ENCODE measurements around the gene CSTF3.
"Not testable (repeated sequence)": the region's sequence is repeated elsewhere in the genome, so short reads cannot be mapped to it uniquely, and the experiment has no call there.

The CSTF3 gene

DNA sequence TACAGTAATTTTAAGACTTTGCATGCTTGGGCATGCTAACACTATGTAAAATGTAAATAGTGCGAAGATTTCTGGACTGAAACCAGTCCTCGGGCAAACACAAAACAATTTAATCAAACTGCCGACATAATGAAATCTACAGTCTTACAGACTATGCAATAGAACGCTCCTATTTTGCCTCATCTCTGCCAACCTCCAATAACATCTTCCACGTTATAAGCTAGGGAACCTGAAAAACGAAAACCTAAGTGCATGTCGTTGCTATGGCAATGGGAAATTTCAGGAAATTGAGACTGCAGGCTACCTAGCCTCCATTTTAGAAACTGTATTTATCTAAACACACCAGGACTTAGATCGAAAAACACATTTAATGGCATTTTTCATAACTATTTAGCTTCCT is 1.1 kb downstream of the CSTF3 start:
- no peak for TF ChIP-seq ZSCAN30 (tag by site-specific recombination; IDR thresholded peaks at IDR 0.05)
- no peak for TF ChIP-seq MEIS1 (CRISPR knock-in tag; IDR thresholded peaks at IDR 0.05; ENCODE audit: borderline replicate concordance)
- TF ChIP-seq ZNF140 (tag by site-specific recombination; IDR thresholded peaks at IDR 0.05), result no peak
- no peak for TF ChIP-seq ZNF121 (tag by site-specific recombination; IDR thresholded peaks at IDR 0.05)
- TF ChIP-seq, protein P1, sequence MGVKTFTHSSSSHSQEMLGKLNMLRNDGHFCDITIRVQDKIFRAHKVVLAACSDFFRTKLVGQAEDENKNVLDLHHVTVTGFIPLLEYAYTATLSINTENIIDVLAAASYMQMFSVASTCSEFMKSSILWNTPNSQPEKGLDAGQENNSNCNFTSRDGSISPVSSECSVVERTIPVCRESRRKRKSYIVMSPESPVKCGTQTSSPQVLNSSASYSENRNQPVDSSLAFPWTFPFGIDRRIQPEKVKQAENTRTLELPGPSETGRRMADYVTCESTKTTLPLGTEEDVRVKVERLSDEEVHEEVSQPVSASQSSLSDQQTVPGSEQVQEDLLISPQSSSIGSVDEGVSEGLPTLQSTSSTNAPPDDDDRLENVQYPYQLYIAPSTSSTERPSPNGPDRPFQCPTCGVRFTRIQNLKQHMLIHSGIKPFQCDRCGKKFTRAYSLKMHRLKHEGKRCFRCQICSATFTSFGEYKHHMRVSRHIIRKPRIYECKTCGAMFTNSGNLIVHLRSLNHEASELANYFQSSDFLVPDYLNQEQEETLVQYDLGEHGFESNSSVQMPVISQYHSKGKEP (tag by site-specific recombination; IDR thresholded peaks at IDR 0.05), result no peak
- TF ChIP-seq, protein P2, sequence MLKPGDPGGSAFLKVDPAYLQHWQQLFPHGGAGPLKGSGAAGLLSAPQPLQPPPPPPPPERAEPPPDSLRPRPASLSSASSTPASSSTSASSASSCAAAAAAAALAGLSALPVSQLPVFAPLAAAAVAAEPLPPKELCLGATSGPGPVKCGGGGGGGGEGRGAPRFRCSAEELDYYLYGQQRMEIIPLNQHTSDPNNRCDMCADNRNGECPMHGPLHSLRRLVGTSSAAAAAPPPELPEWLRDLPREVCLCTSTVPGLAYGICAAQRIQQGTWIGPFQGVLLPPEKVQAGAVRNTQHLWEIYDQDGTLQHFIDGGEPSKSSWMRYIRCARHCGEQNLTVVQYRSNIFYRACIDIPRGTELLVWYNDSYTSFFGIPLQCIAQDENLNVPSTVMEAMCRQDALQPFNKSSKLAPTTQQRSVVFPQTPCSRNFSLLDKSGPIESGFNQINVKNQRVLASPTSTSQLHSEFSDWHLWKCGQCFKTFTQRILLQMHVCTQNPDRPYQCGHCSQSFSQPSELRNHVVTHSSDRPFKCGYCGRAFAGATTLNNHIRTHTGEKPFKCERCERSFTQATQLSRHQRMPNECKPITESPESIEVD (tag by site-specific recombination; IDR thresholded peaks at IDR 0.05), result peak; percentile 61
- H3K27ac ChIP-seq (ENCODE audit: extremely low read depth, low read depth, low read length), result no peak overlapping the region
- no peaks in the 10 kb centered on the region for H3K4me1 ChIP-seq (ENCODE audit: control insufficient read depth, insufficient read depth, low read length)
- H3K9me3 ChIP-seq (ENCODE audit: control insufficient read depth, insufficient read depth, low read depth, low read length), result no peaks in the 10 kb centered on the region
- ChIA-PET POLR2A (interaction anchor here (1.2 kb wide), 1 partner anchor 120 kb away, joined by 3 read pairs; no protein-coding TSS in a partner anchor), CTCF (interaction anchor here (0.6 to 2.1 kb wide), 3 partner anchors 169 to 877 kb away, joined by 3 to 7 read pairs (median 4); no protein-coding TSS in a partner anchor)
- peak overlapping the region; percentile 75 for H3K4me3 ChIP-seq (ENCODE audit: low read depth, low read length)
- peaks cover 0 to 6% of the 10 kb centered on the region in 2 experiments; a peak in 2 of 3 replicates for H3K36me3 ChIP-seq (ENCODE audit: control insufficient read depth in 2 of 2, insufficient read depth in 1 of 2, low read length in 2 of 2)

DNA sequence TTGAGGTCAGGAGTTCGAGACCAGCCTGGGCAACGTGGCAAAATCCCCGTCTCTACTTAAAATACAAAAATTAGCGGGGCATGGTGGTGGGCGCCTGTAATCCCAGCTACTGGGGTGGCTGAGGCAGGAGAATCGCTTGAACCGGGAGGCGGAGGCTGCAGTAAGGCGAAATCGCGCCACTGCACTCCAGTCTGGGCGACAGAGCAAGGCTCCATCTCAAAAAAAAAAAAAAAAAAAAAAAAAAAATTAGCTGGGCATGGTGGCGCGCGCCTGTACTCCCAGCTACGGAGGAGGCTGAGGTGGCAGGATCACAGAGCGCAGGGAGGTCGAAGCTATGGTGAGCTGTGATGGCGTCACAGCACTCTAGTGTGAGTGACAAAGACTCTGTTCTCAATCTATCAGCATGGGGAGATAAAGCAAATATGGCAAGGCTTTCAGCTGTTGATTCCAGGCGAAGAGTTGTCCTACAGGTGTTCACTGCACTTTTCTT is 1.9 kb downstream of the CSTF3 start:
- Histone ChIP-seq H3K36me3 (ENCODE audit: control insufficient read depth in 2 of 2, insufficient read depth in 1 of 2, low read length in 2 of 2) (peaks cover 0 to 10% of the 10 kb centered on the region in 2 experiments; a peak in 2 of 3 replicates), H3K4me3 (ENCODE audit: low read depth, low read length) (peak overlapping the region; percentile 75)
- POLR2A ChIA-PET, result interaction anchor here (1.2 kb wide), 1 partner anchor 119 kb away, joined by 3 read pairs; no protein-coding TSS in a partner anchor
- H3K4me1 ChIP-seq (ENCODE audit: control insufficient read depth, insufficient read depth, low read length); H3K27ac ChIP-seq (ENCODE audit: extremely low read depth, low read depth, low read length); H3K9me3 ChIP-seq (ENCODE audit: control insufficient read depth, insufficient read depth, low read depth, low read length); CTCF ChIA-PET: not testable (repeated sequence)
- TF ChIP-seq SCRT2 (tag by site-specific recombination; IDR thresholded peaks at IDR 0.05) (peak; percentile 93), ZNF629 (tag by site-specific recombination; IDR thresholded peaks at IDR 0.05) (0 out of 2 replicates have a peak, but pooled peaks have one; percentile 10), SCRT1 (tag by site-specific recombination; IDR thresholded peaks at IDR 0.05; ENCODE audit: borderline replicate concordance) (peak; percentile 75)
- TF ChIP-seq, protein P3, sequence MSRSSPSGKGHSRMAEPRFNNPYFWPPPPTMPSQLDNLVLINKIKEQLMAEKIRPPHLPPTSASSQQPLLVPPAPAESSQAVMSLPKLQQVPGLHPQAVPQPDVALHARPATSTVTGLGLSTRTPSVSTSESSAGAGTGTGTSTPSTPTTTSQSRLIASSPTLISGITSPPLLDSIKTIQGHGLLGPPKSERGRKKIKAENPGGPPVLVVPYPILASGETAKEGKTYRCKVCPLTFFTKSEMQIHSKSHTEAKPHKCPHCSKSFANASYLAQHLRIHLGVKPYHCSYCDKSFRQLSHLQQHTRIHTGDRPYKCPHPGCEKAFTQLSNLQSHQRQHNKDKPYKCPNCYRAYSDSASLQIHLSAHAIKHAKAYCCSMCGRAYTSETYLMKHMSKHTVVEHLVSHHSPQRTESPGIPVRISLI (tag by site-specific recombination; IDR thresholded peaks at IDR 0.05), result peak; percentile 86; the same call in 1 of the 2 replicates

DNA sequence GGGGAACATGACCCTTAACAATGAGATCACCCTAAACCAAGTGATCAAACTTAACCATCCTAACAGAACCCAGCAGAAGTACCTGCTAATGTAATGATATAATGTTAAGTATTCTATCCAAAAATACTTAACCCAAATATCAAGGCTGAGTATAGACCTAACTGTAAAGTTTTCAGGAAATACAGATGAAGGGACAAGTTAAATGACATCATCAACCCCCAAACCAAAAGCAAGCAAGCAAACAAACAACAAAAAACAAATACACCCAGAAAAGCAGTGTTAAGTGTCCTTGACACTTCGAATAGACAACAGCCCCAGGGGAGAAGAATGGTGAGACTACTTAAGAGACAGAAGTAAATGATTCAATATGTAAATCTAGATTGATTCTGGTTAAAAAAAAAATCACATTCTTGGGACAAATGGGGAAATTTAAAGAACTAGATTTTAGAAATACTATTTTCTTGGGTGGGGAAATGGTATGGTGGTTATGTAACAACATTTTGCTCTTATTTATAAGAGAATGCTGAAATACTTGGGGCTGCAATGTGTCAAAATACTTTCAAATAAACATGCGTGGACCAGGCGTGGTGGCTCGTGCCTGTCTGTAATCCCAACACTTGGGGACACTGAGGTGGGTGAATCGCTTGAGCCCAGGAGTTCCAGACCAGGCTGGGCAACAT is 2.5 kb downstream of the CSTF3 start:
- Histone ChIP-seq H3K9me3 (ENCODE audit: control insufficient read depth, insufficient read depth, low read depth, low read length) (no peaks in the 10 kb centered on the region), H3K4me1 (ENCODE audit: control insufficient read depth, insufficient read depth, low read length) (no peaks in the 10 kb centered on the region), H3K27ac (ENCODE audit: extremely low read depth, low read depth, low read length) (no peak overlapping the region), H3K36me3 (ENCODE audit: control insufficient read depth in 2 of 2, insufficient read depth in 1 of 2, low read length in 2 of 2) (peaks cover 0 to 14% of the 10 kb centered on the region in 2 experiments; a peak in 2 of 3 replicates), H3K4me3 (ENCODE audit: low read depth, low read length) (peak overlapping the region; percentile 12)
- CTCF ChIA-PET, result no interaction called here
- POLR2A ChIA-PET, result interaction anchor here (1.2 kb wide), 1 partner anchor 119 kb away, joined by 3 read pairs; no protein-coding TSS in a partner anchor
- TF ChIP-seq ZNF366 (tag by site-specific recombination; conservative IDR thresholded peaks at IDR 0.05), result 0 out of 2 replicates have a peak, but pooled peaks have one; percentile 12
- no peak for TF ChIP-seq OSR2 (tag by site-specific recombination; IDR thresholded peaks at IDR 0.05)
- TF ChIP-seq, protein P4, sequence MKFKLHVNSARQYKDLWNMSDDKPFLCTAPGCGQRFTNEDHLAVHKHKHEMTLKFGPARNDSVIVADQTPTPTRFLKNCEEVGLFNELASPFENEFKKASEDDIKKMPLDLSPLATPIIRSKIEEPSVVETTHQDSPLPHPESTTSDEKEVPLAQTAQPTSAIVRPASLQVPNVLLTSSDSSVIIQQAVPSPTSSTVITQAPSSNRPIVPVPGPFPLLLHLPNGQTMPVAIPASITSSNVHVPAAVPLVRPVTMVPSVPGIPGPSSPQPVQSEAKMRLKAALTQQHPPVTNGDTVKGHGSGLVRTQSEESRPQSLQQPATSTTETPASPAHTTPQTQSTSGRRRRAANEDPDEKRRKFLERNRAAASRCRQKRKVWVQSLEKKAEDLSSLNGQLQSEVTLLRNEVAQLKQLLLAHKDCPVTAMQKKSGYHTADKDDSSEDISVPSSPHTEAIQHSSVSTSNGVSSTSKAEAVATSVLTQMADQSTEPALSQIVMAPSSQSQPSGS (tag by site-specific recombination; IDR thresholded peaks at IDR 0.05; ENCODE audit: low read depth), result peak; percentile 93
- TF ChIP-seq, protein P5, sequence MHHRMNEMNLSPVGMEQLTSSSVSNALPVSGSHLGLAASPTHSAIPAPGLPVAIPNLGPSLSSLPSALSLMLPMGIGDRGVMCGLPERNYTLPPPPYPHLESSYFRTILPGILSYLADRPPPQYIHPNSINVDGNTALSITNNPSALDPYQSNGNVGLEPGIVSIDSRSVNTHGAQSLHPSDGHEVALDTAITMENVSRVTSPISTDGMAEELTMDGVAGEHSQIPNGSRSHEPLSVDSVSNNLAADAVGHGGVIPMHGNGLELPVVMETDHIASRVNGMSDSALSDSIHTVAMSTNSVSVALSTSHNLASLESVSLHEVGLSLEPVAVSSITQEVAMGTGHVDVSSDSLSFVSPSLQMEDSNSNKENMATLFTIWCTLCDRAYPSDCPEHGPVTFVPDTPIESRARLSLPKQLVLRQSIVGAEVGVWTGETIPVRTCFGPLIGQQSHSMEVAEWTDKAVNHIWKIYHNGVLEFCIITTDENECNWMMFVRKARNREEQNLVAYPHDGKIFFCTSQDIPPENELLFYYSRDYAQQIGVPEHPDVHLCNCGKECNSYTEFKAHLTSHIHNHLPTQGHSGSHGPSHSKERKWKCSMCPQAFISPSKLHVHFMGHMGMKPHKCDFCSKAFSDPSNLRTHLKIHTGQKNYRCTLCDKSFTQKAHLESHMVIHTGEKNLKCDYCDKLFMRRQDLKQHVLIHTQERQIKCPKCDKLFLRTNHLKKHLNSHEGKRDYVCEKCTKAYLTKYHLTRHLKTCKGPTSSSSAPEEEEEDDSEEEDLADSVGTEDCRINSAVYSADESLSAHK (tag by site-specific recombination; IDR thresholded peaks at IDR 0.05), result 0 out of 2 replicates have a peak, but pooled peaks have one; percentile 43
